Thyroid gland (tissue), 4 donors: ENCODE data around the gene GRHL1. TPM values are rescaled to one million over a fixed set of nuclear protein-coding genes. Genes with fewer than 3 reads are reported as not detected.

Experiments used
- DNase-seq, 2 donors: peaks; one replicate each; pipeline ENCODE4 v3.0.0-alpha.2; 2019
- H3K27ac ChIP-seq, 3 donors: fragments of 200-600 bp; sonication (generic); 1 replicate in 2 of 3; 2 replicates in 1 of 3; pipeline ENCODE4 v1.5.1; 2016 to 2019; ENCODE audit warnings: mild to moderate bottlenecking in 1 of 3, moderate library complexity in 1 of 3
- H3K27me3 ChIP-seq: fragments of 200-600 bp; sonication (generic); one replicate; pipeline ENCODE4 v1.5.1; 2019
- H3K36me3 ChIP-seq, 2 donors: fragments of 200-600 bp; sonication (generic); one replicate each; pipeline ENCODE4 v1.5.1; 2016 to 2019
- H3K4me1 ChIP-seq, 2 donors: fragments of 200-600 bp; sonication (generic); one replicate each; pipeline ENCODE4 v1.5.1; 2017 to 2019
- H3K4me3 ChIP-seq, 3 donors: fragments of 200-600 bp; sonication (generic); replicated peaks in 1 of 3; 1 replicate in 2 of 3; 2 replicates in 1 of 3; pipeline ENCODE4 v1.5.1; 2016; ENCODE audit warnings: mild to moderate bottlenecking in 1 of 3
- H3K9me3 ChIP-seq: fragments of 200-600 bp; sonication (generic); one replicate; pipeline ENCODE4 v1.5.1; 2017
- POLR2A ChIP-seq, 2 donors: fragments of 450-650 bp; IDR thresholded peaks; one replicate each; pipeline ENCODE4 v1.6.1; 2017; ENCODE audit warnings: antibody characterized with exemption in 2 of 2, mild to moderate bottlenecking in 2 of 2, moderate library complexity in 1 of 2
- WGBS, 2 donors: methylation state at CpG; one replicate each; pipeline ENCODE4 v1.1.5; 2017; 5-methylcytosine and 5-hydroxymethylcytosine counted together
- intact Hi-C: fragments of 100-400 bp; cut with DNase I; formaldehyde crosslinking; loops from one replicate; pipeline ENCODE4 v1.15.1; 2023
- total RNA-seq, 4 donors: library from RNA; depleted of rRNA; stranded (reverse); fragments of >200 nt; gene quantifications; one replicate each; pipeline ENCODE4 v1.2.3, GENCODE V29; 2016
- TF ChIP-seq, protein P1 (sequence below), 6 experiments: fragments of 200-600 bp in 3 of 6; fragments of 450-650 bp in 3 of 6; sonication (generic) in 3 of 6; IDR thresholded peaks; one replicate each; pipeline ENCODE4 v1.5.1; 2016 to 2019; ENCODE audit warnings: antibody characterized with exemption in 6 of 6, mild to moderate bottlenecking in 2 of 6, inconsistent platforms in 1 of 6, moderate library complexity in 1 of 6

The GRHL1 gene
- total RNA-seq, 4 donors from 2014 or later: 6.2 to 12.1 (median 8.2) TPM

DNA sequence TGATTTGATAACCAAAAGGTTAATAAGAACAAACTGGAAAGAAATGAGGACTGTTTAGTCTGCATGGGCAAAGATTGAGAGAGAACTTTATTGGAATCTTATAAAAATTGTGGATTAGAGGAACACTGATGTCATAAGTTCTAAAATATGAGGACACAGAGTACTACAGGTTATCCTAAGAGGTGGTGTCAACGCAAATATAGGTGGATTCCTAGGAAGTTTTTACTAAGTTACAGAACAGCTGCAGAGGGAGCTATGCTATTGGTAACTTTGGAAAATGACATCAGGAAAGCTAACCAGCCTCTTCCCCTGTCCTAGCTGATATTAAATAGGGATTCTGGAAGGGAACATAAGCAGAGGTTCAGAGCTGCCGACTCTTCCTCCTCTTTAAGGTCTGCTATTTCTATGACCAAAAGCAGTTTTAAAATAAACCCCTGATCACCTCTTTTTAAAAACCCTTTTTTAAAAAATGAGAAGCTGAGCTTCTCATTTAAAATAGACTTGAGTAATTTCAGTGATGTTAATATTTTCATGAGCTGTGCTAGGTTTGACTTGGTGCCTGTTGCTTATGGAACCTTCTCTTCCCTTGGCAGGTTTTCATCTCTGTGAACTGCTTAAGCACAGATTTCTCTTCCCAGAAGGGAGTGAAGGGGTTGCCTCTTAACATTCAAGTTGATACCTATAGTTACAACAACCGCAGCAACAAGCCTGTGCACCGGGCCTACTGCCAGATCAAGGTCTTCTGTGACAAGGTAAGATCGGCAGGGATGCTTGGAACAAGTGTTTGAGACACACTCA, 34.2 kb downstream of the GRHL1 start:
- Histone ChIP-seq H3K27me3 (no peaks in the 10 kb centered on the region), H3K4me1 (peaks cover 0 to 30% of the 10 kb centered on the region in 2 donors), H3K9me3 (no peaks in the 10 kb centered on the region), H3K27ac (no peak overlapping the region), H3K4me3 (no peak overlapping the region), H3K36me3 (no peaks in the 10 kb centered on the region)
- intact Hi-C loops: loop anchor here (5.0 to 10.0 kb wide), 2 partner anchors 62 to 181 kb away; no protein-coding TSS in a partner anchor
- DNase-seq: no peak
- TF ChIP-seq POLR2A (IDR thresholded peaks at IDR 0.05): no peak
- TF ChIP-seq, protein P1, sequence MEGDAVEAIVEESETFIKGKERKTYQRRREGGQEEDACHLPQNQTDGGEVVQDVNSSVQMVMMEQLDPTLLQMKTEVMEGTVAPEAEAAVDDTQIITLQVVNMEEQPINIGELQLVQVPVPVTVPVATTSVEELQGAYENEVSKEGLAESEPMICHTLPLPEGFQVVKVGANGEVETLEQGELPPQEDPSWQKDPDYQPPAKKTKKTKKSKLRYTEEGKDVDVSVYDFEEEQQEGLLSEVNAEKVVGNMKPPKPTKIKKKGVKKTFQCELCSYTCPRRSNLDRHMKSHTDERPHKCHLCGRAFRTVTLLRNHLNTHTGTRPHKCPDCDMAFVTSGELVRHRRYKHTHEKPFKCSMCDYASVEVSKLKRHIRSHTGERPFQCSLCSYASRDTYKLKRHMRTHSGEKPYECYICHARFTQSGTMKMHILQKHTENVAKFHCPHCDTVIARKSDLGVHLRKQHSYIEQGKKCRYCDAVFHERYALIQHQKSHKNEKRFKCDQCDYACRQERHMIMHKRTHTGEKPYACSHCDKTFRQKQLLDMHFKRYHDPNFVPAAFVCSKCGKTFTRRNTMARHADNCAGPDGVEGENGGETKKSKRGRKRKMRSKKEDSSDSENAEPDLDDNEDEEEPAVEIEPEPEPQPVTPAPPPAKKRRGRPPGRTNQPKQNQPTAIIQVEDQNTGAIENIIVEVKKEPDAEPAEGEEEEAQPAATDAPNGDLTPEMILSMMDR (IDR thresholded peaks at IDR 0.05): no peak
- 76 to 80% methylated on average over 5 of the region's 5 CpGs for WGBS, 2 donors

DNA sequence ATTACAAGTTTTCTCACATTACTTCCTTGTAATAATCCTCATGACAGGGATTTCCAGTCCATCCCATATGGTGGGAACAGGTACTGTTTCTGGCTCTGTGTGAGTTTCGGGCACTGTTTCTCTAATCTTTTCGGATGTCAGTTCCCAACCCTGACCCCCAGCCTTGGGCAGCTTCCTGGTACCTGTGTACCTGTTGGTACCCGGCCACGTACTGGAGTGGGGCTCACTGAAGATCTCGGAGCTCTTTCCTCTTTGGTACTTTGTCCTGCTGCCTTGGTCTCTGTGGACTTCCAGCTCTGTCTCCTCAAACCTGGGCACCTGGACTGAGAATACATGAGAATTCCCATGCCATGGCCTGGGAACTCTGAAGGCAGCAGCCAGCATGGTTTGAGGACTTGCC, 36.8 kb downstream of the GRHL1 start:
- TF ChIP-seq, protein P1 (IDR thresholded peaks at IDR 0.05): no peak
- TF ChIP-seq POLR2A (IDR thresholded peaks at IDR 0.05): no peak
- intact Hi-C loops: loop anchor here (5.0 to 10.0 kb wide), 2 partner anchors 59 to 184 kb away; no protein-coding TSS in a partner anchor
- no peaks in the 10 kb centered on the region for H3K9me3 ChIP-seq
- H3K4me3 ChIP-seq: no peak overlapping the region
- no peak overlapping the region for H3K27ac ChIP-seq
- WGBS, 2 donors: 96% methylated on average over 5 of the region's 5 CpGs
- no peaks in the 10 kb centered on the region for H3K27me3 ChIP-seq
- DNase-seq: no peak
- no peaks in the 10 kb centered on the region for H3K36me3 ChIP-seq
- peaks cover 0 to 26% of the 10 kb centered on the region in 2 donors for H3K4me1 ChIP-seq

DNA sequence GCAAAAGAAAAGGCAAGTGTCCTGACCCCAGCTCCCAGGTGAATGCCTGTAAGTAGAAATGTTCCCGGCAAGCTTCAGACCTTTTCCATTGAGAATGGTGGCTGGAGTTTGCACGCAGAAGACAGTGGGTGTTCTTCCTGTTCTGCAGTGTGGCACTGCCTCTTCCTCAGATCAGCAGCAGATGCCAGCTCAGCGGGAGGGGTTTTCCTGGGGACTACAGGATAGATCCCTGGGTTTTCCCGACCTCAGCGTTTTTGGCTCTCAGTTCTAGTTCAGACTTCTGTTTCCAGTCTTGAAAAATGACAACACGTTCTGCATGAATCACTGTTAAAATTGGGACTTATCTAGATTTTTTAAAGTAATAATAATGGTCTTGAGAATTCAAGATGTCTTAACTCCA, 39.2 kb downstream of the GRHL1 start:
- Histone ChIP-seq H3K9me3 (no peaks in the 10 kb centered on the region), H3K27me3 (no peaks in the 10 kb centered on the region), H3K27ac (no peak overlapping the region), H3K4me3 (no peak overlapping the region), H3K36me3 (no peaks in the 10 kb centered on the region), H3K4me1 (peaks cover 0 to 7% of the 10 kb centered on the region in 2 donors)
- WGBS, 2 donors: 62 to 74% methylated on average over 6 of the region's 6 CpGs
- intact Hi-C loops: no loop called here
- DNase-seq: no peak
- TF ChIP-seq POLR2A (IDR thresholded peaks at IDR 0.05): no peak
- TF ChIP-seq, protein P1 (IDR thresholded peaks at IDR 0.05): no peak

DNA sequence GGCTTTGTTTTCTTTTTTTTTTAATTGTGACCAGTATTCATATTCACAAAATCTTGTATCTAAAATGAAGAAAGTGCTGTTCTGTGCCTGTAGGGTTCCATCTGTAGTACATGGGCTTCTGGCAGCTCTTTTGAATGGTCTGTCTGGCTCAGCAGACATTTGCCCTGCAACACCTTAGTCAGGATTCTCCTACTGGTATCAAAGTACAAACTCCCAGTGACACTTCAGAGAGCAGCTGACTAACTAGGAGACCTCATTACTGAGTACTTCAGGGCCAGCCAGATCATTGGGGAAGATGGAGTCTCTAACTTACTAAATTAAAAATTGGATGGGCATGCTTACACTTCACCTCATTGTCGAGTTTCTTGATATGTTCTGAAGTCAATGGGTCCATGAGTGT, 39.7 kb downstream of the GRHL1 start:
- Histone ChIP-seq H3K36me3 (no peaks in the 10 kb centered on the region), H3K4me3 (no peak overlapping the region), H3K9me3 (no peaks in the 10 kb centered on the region), H3K27ac (no peak overlapping the region), H3K4me1 (peaks cover 0 to 7% of the 10 kb centered on the region in 2 donors), H3K27me3 (no peaks in the 10 kb centered on the region)
- TF ChIP-seq, protein P1 (IDR thresholded peaks at IDR 0.05): no peak
- TF ChIP-seq POLR2A (IDR thresholded peaks at IDR 0.05): no peak
- DNase-seq: no peak
- intact Hi-C loops: no loop called here
- 81 to 93% methylated on average over 1 of the region's 1 CpG for WGBS, 2 donors

DNA sequence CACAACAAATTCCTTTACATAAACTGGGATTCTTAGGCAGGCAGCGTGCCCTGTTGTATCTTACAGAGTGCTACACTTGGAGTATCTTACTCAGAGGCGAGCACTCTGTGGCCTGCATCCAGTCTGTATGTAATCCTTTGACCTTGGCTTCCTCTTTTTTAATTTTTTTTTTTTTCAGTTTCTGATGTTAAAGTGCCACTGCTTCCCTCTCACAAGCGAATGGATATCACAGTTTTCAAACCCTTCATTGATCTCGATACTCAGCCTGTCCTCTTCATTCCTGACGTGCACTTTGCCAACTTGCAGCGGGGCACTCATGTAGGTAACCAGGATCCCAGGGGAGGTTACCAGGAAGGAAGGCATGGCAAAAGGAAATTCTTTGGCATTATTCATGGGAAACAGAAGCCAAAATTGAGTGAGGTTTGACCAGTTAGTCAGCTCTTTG, 40.4 kb downstream of the GRHL1 start:
- 77 to 78% methylated on average over 6 of the region's 6 CpGs for WGBS, 2 donors
- H3K4me1 ChIP-seq: peaks cover 0 to 7% of the 10 kb centered on the region in 2 donors
- H3K36me3 ChIP-seq: no peaks in the 10 kb centered on the region
- no peaks in the 10 kb centered on the region for H3K9me3 ChIP-seq
- DNase-seq: no peak
- no peak overlapping the region for H3K27ac ChIP-seq
- TF ChIP-seq, protein P1 (IDR thresholded peaks at IDR 0.05): no peak
- no peak for TF ChIP-seq POLR2A (IDR thresholded peaks at IDR 0.05)
- no peak overlapping the region for H3K4me3 ChIP-seq
- intact Hi-C loops: no loop called here
- no peaks in the 10 kb centered on the region for H3K27me3 ChIP-seq
